Measurements from ENCODE around the gene NCKAP5L.
A peak's percentile ranks its signal among the peaks of the same experiment; 100 is the strongest.
"Not testable (repeated sequence)": the region's sequence is repeated elsewhere in the genome, so short reads cannot be mapped to it uniquely, and the experiment has no call there.

The NCKAP5L gene

GRCh38 chr12:49865782-49866135 lies 37.5 kb upstream of the NCKAP5L start:
- no peak for DNase-seq (ENCODE audit: low read depth in 2 of 2)

GRCh38 chr12:49865109-49865781 lies 37.0 kb upstream of the NCKAP5L start:
- DNase-seq (ENCODE audit: low read depth in 2 of 2) = no peak

- no peak for DNase-seq (ENCODE audit: low read depth in 2 of 2)
These were observed 36.5 kb upstream of the NCKAP5L start for GRCh38 chr12:49864798-49865090.

GRCh38 chr12:49863946-49864797 lies 36.0 kb upstream of the NCKAP5L start:
- DNase-seq (ENCODE audit: low read depth in 2 of 2) = no peak

GRCh38 chr12:49860921-49861320 lies 32.7 kb upstream of the NCKAP5L start:
- DNase-seq (ENCODE audit: low read depth in 2 of 2) = not testable (repeated sequence)

GRCh38 chr12:49855890-49856289 lies 27.7 kb upstream of the NCKAP5L start:
- DNase-seq (ENCODE audit: low read depth in 2 of 2) = not testable (repeated sequence)

- DNase-seq (ENCODE audit: low read depth in 2 of 2) = no peak
These were observed 26.8 kb upstream of the NCKAP5L start for GRCh38 chr12:49854976-49855375.

- DNase-seq (ENCODE audit: low read depth in 2 of 2) = no peak
These were observed 25.5 kb upstream of the NCKAP5L start for GRCh38 chr12:49853671-49854070.

- DNase-seq (ENCODE audit: low read depth in 2 of 2) = no peak
These were observed 18.9 kb upstream of the NCKAP5L start for GRCh38 chr12:49847161-49847560.

GRCh38 chr12:49846032-49846431 lies 17.8 kb upstream of the NCKAP5L start:
- no peak for DNase-seq (ENCODE audit: low read depth in 2 of 2)

GRCh38 chr12:49843876-49844437 lies 15.7 kb upstream of the NCKAP5L start:
- DNase-seq (ENCODE audit: low read depth in 2 of 2) = no peak

- no peak for DNase-seq (ENCODE audit: low read depth in 2 of 2)
These were observed 15.2 kb upstream of the NCKAP5L start for GRCh38 chr12:49843411-49843810.

GRCh38 chr12:49842519-49843352 lies 14.5 kb upstream of the NCKAP5L start, which contains the start of gene BCDIN3D:
Gene BCDIN3D (minus strand): TSS chr12:49843106. CDS start chr12:49843087, 19 bp downstream.
- peak; percentile 78 to 79 for DNase-seq (ENCODE audit: low read depth in 2 of 2)

GRCh38 chr12:49838973-49839633 lies 10.9 kb upstream of the NCKAP5L start:
- no peak for DNase-seq (ENCODE audit: low read depth in 2 of 2)

GRCh38 chr12:49832836-49833421 lies 4.7 kb upstream of the NCKAP5L start:
- DNase-seq (ENCODE audit: low read depth in 2 of 2) = peak; percentile 60 to 70

GRCh38 chr12:49831717-49832116 lies 3.5 kb upstream of the NCKAP5L start:
- no peak for DNase-seq (ENCODE audit: low read depth in 2 of 2)

- no peak for DNase-seq (ENCODE audit: low read depth in 2 of 2)
These were observed 663 bp downstream of the NCKAP5L start for GRCh38 chr12:49827401-49828099.

GRCh38 chr12:49827051-49827400 lies 1.2 kb downstream of the NCKAP5L start:
- DNase-seq (ENCODE audit: low read depth in 2 of 2) = no peak

GRCh38 chr12:49825971-49826421 lies 2.2 kb downstream of the NCKAP5L start:
- DNase-seq (ENCODE audit: low read depth in 2 of 2) = no peak

- DNase-seq (ENCODE audit: low read depth in 2 of 2) = no peak
These were observed 2.7 kb downstream of the NCKAP5L start for GRCh38 chr12:49825360-49825970.
